Upper lobe of right lung (tissue), 1 donor: ENCODE data around the gene CFAP53. TPM values are rescaled to one million over a fixed set of nuclear protein-coding genes. Genes with fewer than 3 reads are reported as not detected.

Experiments used
- ATAC-seq: fragments of 200-7000 bp; cut with Tn5 transposase; one replicate; pipeline ENCODE4 v1.9.1; 2020; ENCODE audit warnings: mild to moderate bottlenecking, moderate library complexity
- DNase-seq: peaks from one replicate; pipeline ENCODE4 v3.0.0-alpha.2; 2020
- H3K27ac ChIP-seq: fragments of 200-600 bp; one replicate; pipeline ENCODE4 v1.8.0; 2022
- H3K27me3 ChIP-seq: fragments of 200-600 bp; one replicate; pipeline ENCODE4 v1.8.0; 2022; ENCODE audit warnings: mild to moderate bottlenecking
- H3K36me3 ChIP-seq: fragments of 200-600 bp; one replicate; pipeline ENCODE4 v1.8.0; 2022
- H3K4me1 ChIP-seq: fragments of 200-600 bp; one replicate; pipeline ENCODE4 v1.8.0; 2022
- H3K4me3 ChIP-seq: fragments of 200-600 bp; one replicate; pipeline ENCODE4 v1.8.0; 2022; ENCODE audit warnings: mild to moderate bottlenecking
- H3K9me3 ChIP-seq: fragments of 200-600 bp; one replicate; pipeline ENCODE4 v1.8.0; 2022
- CTCF ChIP-seq: fragments of 200-600 bp; IDR thresholded peaks from one replicate; pipeline ENCODE4 v1.8.0; 2022; ENCODE audit warnings: antibody characterized with exemption
- intact Hi-C: fragments of 100-400 bp; cut with DNase I; formaldehyde crosslinking; loops from one replicate; pipeline ENCODE4 v1.11.0; 2022
- total RNA-seq: library from RNA; stranded (reverse); fragmentation: NEBNext Ultra II Directional; extraction: Animal tissue kit (Norgen Biotek cat#: 25700); gene quantifications from one replicate; pipeline ENCODE4 v1.2.1, GENCODE V29; 2021
- donor health status: DM: no; HTN: yes; CAD: no; lungs with severe emphysema.

CFAP53 gene
- total RNA-seq, 1 donor from 2014 or later = not detected

- DNase-seq = peak; percentile 67
- Histone ChIP-seq H3K36me3 (no peaks in the 10 kb centered on the region), H3K4me1 (peaks cover 5% of the 10 kb centered on the region), H3K27ac (peak overlapping the region; percentile 42), H3K4me3 (peak overlapping the region; percentile 55), H3K27me3 (peaks cover 37% of the 10 kb centered on the region), H3K9me3 (no peaks in the 10 kb centered on the region)
- ATAC-seq = no peak
- intact Hi-C loops = no loop called here
- no peak for TF ChIP-seq CTCF
These were observed 72.3 kb downstream of the CFAP53 start for GRCh38 chr18:50193796-50194630.

DNA sequence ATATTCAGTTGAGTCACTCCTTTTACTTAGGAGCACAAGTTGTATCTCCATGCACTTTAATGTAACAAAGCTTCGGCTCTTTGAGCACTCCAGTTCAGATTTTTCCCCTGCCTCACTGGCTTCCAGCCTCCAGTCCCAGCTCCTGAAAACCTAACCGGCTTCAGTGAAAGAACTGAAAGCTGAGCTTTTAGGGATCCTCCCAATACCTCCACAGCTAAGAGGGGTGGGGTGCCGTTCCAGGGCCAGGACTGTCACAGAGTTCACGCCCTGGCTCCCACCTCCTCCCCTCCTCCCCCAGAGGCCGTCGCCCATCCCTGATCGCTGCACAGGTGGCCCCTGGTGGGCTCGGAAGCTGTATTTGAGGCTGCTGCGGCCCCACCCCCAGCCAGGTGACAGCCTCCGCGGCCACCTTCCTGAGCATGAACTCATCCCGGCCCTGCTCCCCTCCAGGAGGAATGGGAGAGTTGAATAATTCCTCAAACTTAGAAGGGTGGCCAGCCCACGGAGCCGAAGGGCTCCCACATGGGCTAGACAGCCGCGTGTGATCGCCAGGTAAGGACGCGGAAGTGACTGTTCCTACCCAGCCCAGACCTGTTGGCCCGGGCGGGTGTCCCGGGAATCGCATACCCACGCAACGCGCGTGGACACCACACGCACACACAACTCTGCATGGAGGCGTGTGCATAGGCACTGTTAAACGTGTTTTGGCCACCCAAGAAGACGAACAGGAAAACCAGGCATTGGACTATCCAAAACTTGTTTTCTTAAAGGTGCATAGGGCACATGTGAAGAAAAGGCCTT, 73.1 kb downstream of the CFAP53 start:
- TF ChIP-seq CTCF = no peak
- Histone ChIP-seq H3K9me3 (no peaks in the 10 kb centered on the region), H3K4me1 (peaks cover 5% of the 10 kb centered on the region), H3K27ac (no peak overlapping the region), H3K27me3 (peaks cover 37% of the 10 kb centered on the region), H3K4me3 (peak overlapping the region; percentile 55), H3K36me3 (no peaks in the 10 kb centered on the region)
- ATAC-seq (no peak), DNase-seq (no peak)
- intact Hi-C loops = no loop called here

DNA sequence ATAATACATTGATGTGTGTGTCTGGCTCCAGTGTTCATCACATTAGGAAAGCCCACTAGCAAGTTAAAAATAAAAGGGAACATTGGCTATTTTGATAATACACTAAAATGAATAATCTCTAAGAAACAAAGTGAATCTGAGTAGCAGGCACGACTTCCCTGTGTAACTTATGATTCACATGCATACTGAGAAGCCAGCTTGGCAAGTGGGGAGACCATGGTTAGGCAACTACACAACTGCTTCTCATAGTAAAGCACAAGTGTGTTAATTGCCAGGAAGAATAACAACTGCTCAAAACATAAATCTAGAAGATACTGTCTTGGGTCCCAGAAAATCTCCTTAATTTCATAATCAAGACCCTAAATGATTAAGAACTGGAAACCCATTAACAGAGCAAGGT, 75.4 kb downstream of the CFAP53 start:
- Histone ChIP-seq H3K4me3 (no peak overlapping the region), H3K36me3 (no peaks in the 10 kb centered on the region), H3K27me3 (peaks cover 28% of the 10 kb centered on the region), H3K4me1 (peaks cover 5% of the 10 kb centered on the region), H3K27ac (no peak overlapping the region), H3K9me3 (no peaks in the 10 kb centered on the region)
- TF ChIP-seq CTCF = no peak
- DNase-seq (no peak), ATAC-seq (no peak)
- intact Hi-C loops = no loop called here

DNA sequence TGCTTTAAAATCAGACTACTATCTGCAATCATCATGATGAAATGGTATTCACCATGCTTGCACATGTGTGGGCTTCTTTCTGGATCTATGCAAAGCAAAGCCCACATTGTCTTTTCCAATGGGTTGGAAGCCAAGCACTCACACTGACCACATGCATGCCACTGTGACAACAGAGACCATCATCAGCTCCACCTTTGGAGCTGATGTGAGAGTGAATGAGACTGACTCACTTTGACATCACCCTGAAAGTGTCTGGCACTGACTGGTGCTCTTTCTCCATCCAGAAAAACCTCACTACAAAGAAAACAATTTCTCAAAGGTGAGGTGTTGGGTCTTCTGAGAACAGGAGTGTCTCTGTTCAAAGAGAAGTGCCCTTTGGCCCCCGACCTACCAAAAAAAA, 76.1 kb downstream of the CFAP53 start:
- no peak overlapping the region for H3K4me3 ChIP-seq
- ATAC-seq (no peak), DNase-seq (no peak)
- H3K9me3 ChIP-seq = no peaks in the 10 kb centered on the region
- no peaks in the 10 kb centered on the region for H3K36me3 ChIP-seq
- peaks cover 5% of the 10 kb centered on the region for H3K4me1 ChIP-seq
- intact Hi-C loops = no loop called here
- peaks cover 23% of the 10 kb centered on the region for H3K27me3 ChIP-seq
- no peak overlapping the region for H3K27ac ChIP-seq
- no peak for TF ChIP-seq CTCF

- Histone ChIP-seq H3K9me3 (no peaks in the 10 kb centered on the region), H3K4me1 (peaks cover 1% of the 10 kb centered on the region), H3K36me3 (no peaks in the 10 kb centered on the region), H3K27ac (no peak overlapping the region), H3K27me3 (peaks cover 18% of the 10 kb centered on the region), H3K4me3 (no peak overlapping the region)
- ATAC-seq (no peak), DNase-seq (no peak)
- intact Hi-C loops = no loop called here
- TF ChIP-seq CTCF = no peak
These were observed 77.1 kb downstream of the CFAP53 start for GRCh38 chr18:50189160-50189559.
